Mesodermal cell (in vitro differentiated cells): ENCODE data around the gene TMEM88.

Experiments used
- H3K27ac ChIP-seq: 2 replicates; pipeline ENCODE4 v1.7.0; 2013; ENCODE audit warnings: mild to moderate bottlenecking, low read depth, low read length, moderate library complexity; ENCODE audit not compliant: severe bottlenecking
- H3K36me3 ChIP-seq: 2 replicates; pipeline ENCODE4 v1.7.1; 2013; ENCODE audit warnings: mild to moderate bottlenecking, low read length, moderate library complexity; ENCODE audit not compliant: control insufficient read depth, insufficient read depth
- H3K4me1 ChIP-seq: one replicate; pipeline ENCODE4 v1.7.1; 2013; ENCODE audit warnings: mild to moderate bottlenecking, low read length; ENCODE audit not compliant: insufficient read depth, control insufficient read depth, poor library complexity, severe bottlenecking
- H3K4me3 ChIP-seq: 2 replicates; pipeline ENCODE4 v1.7.0; 2013; ENCODE audit warnings: low read length, control low read depth, mild to moderate bottlenecking; ENCODE audit not compliant: insufficient read depth, poor library complexity, severe bottlenecking; ENCODE audit errors: extremely low read depth
- H3K9me3 ChIP-seq: 2 replicates; pipeline ENCODE4 v1.7.1; 2013; ENCODE audit warnings: mild to moderate bottlenecking, low read length, moderate library complexity; ENCODE audit not compliant: control insufficient read depth
- WGBS, 2 experiments: methylation state at CpG; one replicate each; pipeline ENCODE4 v1.1.5; 2013; ENCODE audit warnings: missing lambda C conversion rate in 2 of 2; ENCODE audit not compliant: insufficient coverage in 2 of 2; 5-methylcytosine and 5-hydroxymethylcytosine counted together

TMEM88 gene

GRCh38 chr17:7852262-7852670 is 2.6 kb upstream of the TMEM88 start:
- Histone ChIP-seq H3K9me3 (no peaks in the 10 kb centered on the region), H3K36me3 (peaks cover 68% of the 10 kb centered on the region)
- WGBS, 2 experiments, result 87% methylated on average over 17 to 20 of the region's 20 CpGs

GRCh38 chr17:7852919-7853690 is 1.8 kb upstream of the TMEM88 start:
- Histone ChIP-seq H3K27ac (no peak overlapping the region), H3K4me1 (peaks cover 32% of the 10 kb centered on the region), H3K36me3 (peaks cover 60% of the 10 kb centered on the region), H3K9me3 (no peaks in the 10 kb centered on the region), H3K4me3 (no peak overlapping the region)
- 82 to 84% methylated on average over 32 to 43 of the region's 51 CpGs for WGBS, 2 experiments

More at GRCh38 chr17:7852262-7852670, 2.6 kb upstream of the TMEM88 start:
- Histone ChIP-seq H3K4me3 (no peak overlapping the region), H3K4me1 (peaks cover 32% of the 10 kb centered on the region), H3K27ac (no peak overlapping the region)

GRCh38 chr17:7853691-7854038 is 1.2 kb upstream of the TMEM88 start:
- peaks cover 57% of the 10 kb centered on the region for H3K36me3 ChIP-seq
- whole genome bisulfite sequencing, 2 experiments, result 55 to 85% methylated on average over 11 to 18 of the region's 21 CpGs
- H3K4me1 ChIP-seq, result peaks cover 33% of the 10 kb centered on the region
- H3K27ac ChIP-seq, result peak overlapping the region; percentile 59
- H3K4me3 ChIP-seq, result no peak overlapping the region
- no peaks in the 10 kb centered on the region for H3K9me3 ChIP-seq

- H3K36me3 ChIP-seq, result peaks cover 57% of the 10 kb centered on the region
- 23 to 25% methylated on average over 17 of the region's 31 CpGs for WGBS, 2 experiments
- H3K4me1 ChIP-seq, result peaks cover 38% of the 10 kb centered on the region
- no peaks in the 10 kb centered on the region for H3K9me3 ChIP-seq
- peak overlapping the region; percentile 68 for H3K4me3 ChIP-seq
- peak overlapping the region; percentile 78 for H3K27ac ChIP-seq
These were observed 638 bp upstream of the TMEM88 start for GRCh38 chr17:7854078-7854777.

GRCh38 chr17:7855660-7856010 is 769 bp downstream of the TMEM88 start:
- Histone ChIP-seq H3K4me1 (peaks cover 38% of the 10 kb centered on the region), H3K4me3 (peak overlapping the region; percentile 68), H3K27ac (peak overlapping the region; percentile 97), H3K9me3 (no peaks in the 10 kb centered on the region), H3K36me3 (peaks cover 54% of the 10 kb centered on the region)
- 0 to 6% methylated on average over 6 to 11 of the region's 15 CpGs for WGBS, 2 experiments

GRCh38 chr17:7856011-7856810 is 1.3 kb downstream of the TMEM88 start:
- Histone ChIP-seq H3K4me1 (peaks cover 38% of the 10 kb centered on the region), H3K27ac (peak overlapping the region; percentile 97), H3K4me3 (peak overlapping the region; percentile 68), H3K36me3 (peaks cover 54% of the 10 kb centered on the region), H3K9me3 (no peaks in the 10 kb centered on the region)
- WGBS, 2 experiments, result 7% methylated on average over 18 to 22 of the region's 29 CpGs

GRCh38 chr17:7856811-7857712 is 2.2 kb downstream of the TMEM88 start, which contains the start of gene NAA38:
TSS of gene NAA38 (minus strand) at chr17:7857559. CDS start at chr17:7857463, 96 bp downstream.
- WGBS, 2 experiments, result 2% methylated on average over 63 to 64 of the region's 64 CpGs
- Histone ChIP-seq H3K4me1 (peaks cover 38% of the 10 kb centered on the region), H3K9me3 (no peaks in the 10 kb centered on the region), H3K36me3 (peaks cover 56% of the 10 kb centered on the region), H3K27ac (peak within 1 kb of the TSS; percentile 97), H3K4me3 (peak within 1 kb of the TSS; percentile 68)

GRCh38 chr17:7857713-7858521 is 3.1 kb downstream of the TMEM88 start, which contains the start of gene CYB5D1:
TSS of gene CYB5D1 (plus strand) at chr17:7858003. CDS start at chr17:7858135, 132 bp downstream.
- WGBS, 2 experiments, result 2% methylated on average over 43 to 46 of the region's 48 CpGs
- H3K4me3 ChIP-seq, result peak within 1 kb of the TSS; percentile 68
- peaks cover 50% of the 10 kb centered on the region for H3K36me3 ChIP-seq
- no peaks in the 10 kb centered on the region for H3K9me3 ChIP-seq
- peak within 1 kb of the TSS; percentile 97 for H3K27ac ChIP-seq
- peaks cover 34% of the 10 kb centered on the region for H3K4me1 ChIP-seq

- Histone ChIP-seq H3K36me3 (peaks cover 49% of the 10 kb centered on the region), H3K9me3 (no peaks in the 10 kb centered on the region), H3K4me3 (peak overlapping the region; percentile 68), H3K4me1 (peaks cover 29% of the 10 kb centered on the region), H3K27ac (peak overlapping the region; percentile 97)
- 13 to 16% methylated on average over 13 to 19 of the region's 20 CpGs for WGBS, 2 experiments
These were observed 3.6 kb downstream of the TMEM88 start for GRCh38 chr17:7858522-7858810.
